ENCODE data around the gene GHRH. TPM values are rescaled to one million over a fixed set of nuclear protein-coding genes. Genes with fewer than 3 reads are reported as not detected.

The GHRH gene
- total RNA-seq, 4 donors from 2014 or later: not detected

DNA sequence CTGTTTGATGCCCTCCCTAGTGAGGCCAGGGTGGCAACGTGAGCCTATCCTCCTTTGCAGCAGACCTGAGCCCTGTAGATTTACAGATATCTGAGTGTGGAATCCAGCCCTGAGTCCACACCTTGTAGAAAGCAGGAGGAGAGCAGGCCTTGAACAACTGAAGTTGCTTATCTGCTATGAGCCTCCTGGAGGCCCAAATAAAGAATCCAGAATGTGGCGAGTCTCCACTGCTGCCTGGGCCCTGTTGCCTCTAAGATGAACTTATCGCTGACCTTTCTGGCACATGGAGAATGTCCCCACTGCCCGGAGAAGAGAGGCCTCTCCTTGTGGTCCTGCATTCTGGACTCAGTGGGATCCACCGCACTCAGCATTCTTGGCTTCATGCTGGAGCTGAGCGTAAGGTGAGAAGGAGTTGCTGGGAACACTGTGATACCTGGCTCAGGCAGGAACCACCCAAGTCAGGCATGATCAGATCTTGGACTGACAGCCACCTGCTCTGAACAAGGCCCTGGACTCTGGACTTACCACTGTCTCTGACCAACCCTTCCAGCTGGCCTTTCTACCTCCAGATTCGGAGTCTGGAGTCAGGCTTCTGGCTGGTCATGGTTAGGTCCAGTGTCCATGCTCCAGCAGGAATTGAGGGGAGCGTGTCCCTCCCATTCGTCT is 22.0 kb upstream of the GHRH start:
- Histone ChIP-seq H3K27ac (no peak overlapping the region), H3K9me3 (no peaks in the 10 kb centered on the region), H3K27me3 (no peaks in the 10 kb centered on the region), H3K4me3 (replicated peaks in 1 of 3) (no peak overlapping the region), H3K36me3 (no peaks in the 10 kb centered on the region), H3K4me1 (peaks cover 7 to 8% of the 10 kb centered on the region in 2 donors)
- TF ChIP-seq POLR2A (IDR thresholded peaks at IDR 0.05): no peak
- no peak for TF ChIP-seq CTCF (IDR thresholded peaks at IDR 0.05)
- 79 to 91% methylated on average over 9 of the region's 9 CpGs for WGBS, 2 donors
- DNase-seq: no peak
- intact Hi-C loops (cut with DNase I): no loop called here

GRCh38 chr20:37282556-37282955 is 20.9 kb upstream of the GHRH start:
- intact Hi-C loops (cut with DNase I): no loop called here

GRCh38 chr20:37280403-37280802 is 18.8 kb upstream of the GHRH start:
- Histone ChIP-seq H3K27ac (no peak overlapping the region), H3K4me1 (peaks cover 7 to 9% of the 10 kb centered on the region in 2 donors), H3K27me3 (no peaks in the 10 kb centered on the region), H3K9me3 (no peaks in the 10 kb centered on the region), H3K36me3 (no peaks in the 10 kb centered on the region), H3K4me3 (replicated peaks in 1 of 3) (no peak overlapping the region)
- intact Hi-C loops (cut with DNase I): no loop called here
- DNase-seq: no peak
- TF ChIP-seq POLR2A (IDR thresholded peaks at IDR 0.05) (no peak), CTCF (IDR thresholded peaks at IDR 0.05) (no peak)
- WGBS, 2 donors: 74 to 79% methylated on average over 8 of the region's 8 CpGs

More at GRCh38 chr20:37282556-37282955, 20.9 kb upstream of the GHRH start:
- TF ChIP-seq CTCF (IDR thresholded peaks at IDR 0.05) (peak in 1 of 6 experiments; percentile 20), POLR2A (IDR thresholded peaks at IDR 0.05) (no peak)
- WGBS, 2 donors: 65 to 71% methylated on average over 6 of the region's 6 CpGs
- no peaks in the 10 kb centered on the region for H3K4me1 ChIP-seq
- DNase-seq: no peak
- H3K36me3 ChIP-seq: no peaks in the 10 kb centered on the region
- no peak overlapping the region for H3K4me3 ChIP-seq (replicated peaks in 1 of 3)
- no peaks in the 10 kb centered on the region for H3K9me3 ChIP-seq
- H3K27me3 ChIP-seq: no peaks in the 10 kb centered on the region
- H3K27ac ChIP-seq: no peak overlapping the region

GRCh38 chr20:37279820-37280219 is 18.2 kb upstream of the GHRH start:
- Histone ChIP-seq H3K27me3 (no peaks in the 10 kb centered on the region), H3K36me3 (no peaks in the 10 kb centered on the region), H3K27ac (no peak overlapping the region), H3K4me1 (peaks cover 7 to 9% of the 10 kb centered on the region in 2 donors), H3K4me3 (replicated peaks in 1 of 3) (no peak overlapping the region), H3K9me3 (no peaks in the 10 kb centered on the region)
- WGBS, 2 donors: 61 to 73% methylated on average over 7 of the region's 8 CpGs
- no peak for TF ChIP-seq POLR2A (IDR thresholded peaks at IDR 0.05)
- TF ChIP-seq CTCF (IDR thresholded peaks at IDR 0.05): no peak
- intact Hi-C loops (cut with DNase I): no loop called here
- DNase-seq: no peak

- Histone ChIP-seq H3K4me3 (replicated peaks in 1 of 3) (no peak overlapping the region), H3K36me3 (no peaks in the 10 kb centered on the region), H3K27ac (no peak overlapping the region), H3K9me3 (no peaks in the 10 kb centered on the region), H3K4me1 (peaks cover 7 to 9% of the 10 kb centered on the region in 2 donors), H3K27me3 (no peaks in the 10 kb centered on the region)
- WGBS, 2 donors: 68 to 73% methylated on average over 12 of the region's 12 CpGs
- intact Hi-C loops (cut with DNase I): no loop called here
- TF ChIP-seq POLR2A (IDR thresholded peaks at IDR 0.05) (no peak), CTCF (IDR thresholded peaks at IDR 0.05) (no peak)
- no peak for DNase-seq
These were observed 17.5 kb upstream of the GHRH start for GRCh38 chr20:37278966-37279590.

Measured in thyroid gland (tissue), 4 donors.